Activated naive CD4-positive, alpha-beta T cell treated with anti-CD3 and anti-CD28 coated beads, Interleukin-2, amount 50 U/mL, for 16 hours (primary cell): ENCODE results near the gene TMSB15C.

ENCODE experiments used
- DNase-seq: peaks from one replicate; pipeline ENCODE4 v3.0.0-alpha.2; 2020

Gene TMSB15C

GRCh38 chrX:104041003-104041402, 35.0 kb downstream of the TMSB15C start:
- DNase-seq, result no peak

- no peak for DNase-seq
Observed at GRCh38 chrX:104039689-104040505, 36.1 kb downstream of the TMSB15C start, which contains the start of gene H2BW2. H2BW2 (plus strand) TSS chrX:104039956; CDS start chrX:104039995, 39 bp downstream.
